Ureter (tissue), 1 donor: ENCODE measurements around the gene CARS1. TPM values are rescaled to one million over a fixed set of nuclear protein-coding genes. Genes with fewer than 3 reads are reported as not detected.

Source experiments
- DNase-seq: peaks from one replicate; pipeline ENCODE4 v3.0.0-alpha.2; 2020; ENCODE audit warnings: low spot score
- total RNA-seq: library from RNA; stranded (reverse); gene quantifications from one replicate; pipeline ENCODE4 v1.2.4, GENCODE V29; 2023
- donor health status: DM: yes; HTN: yes; CAD: no.

CARS1 gene
- total RNA-seq: 90.0 TPM

DNA sequence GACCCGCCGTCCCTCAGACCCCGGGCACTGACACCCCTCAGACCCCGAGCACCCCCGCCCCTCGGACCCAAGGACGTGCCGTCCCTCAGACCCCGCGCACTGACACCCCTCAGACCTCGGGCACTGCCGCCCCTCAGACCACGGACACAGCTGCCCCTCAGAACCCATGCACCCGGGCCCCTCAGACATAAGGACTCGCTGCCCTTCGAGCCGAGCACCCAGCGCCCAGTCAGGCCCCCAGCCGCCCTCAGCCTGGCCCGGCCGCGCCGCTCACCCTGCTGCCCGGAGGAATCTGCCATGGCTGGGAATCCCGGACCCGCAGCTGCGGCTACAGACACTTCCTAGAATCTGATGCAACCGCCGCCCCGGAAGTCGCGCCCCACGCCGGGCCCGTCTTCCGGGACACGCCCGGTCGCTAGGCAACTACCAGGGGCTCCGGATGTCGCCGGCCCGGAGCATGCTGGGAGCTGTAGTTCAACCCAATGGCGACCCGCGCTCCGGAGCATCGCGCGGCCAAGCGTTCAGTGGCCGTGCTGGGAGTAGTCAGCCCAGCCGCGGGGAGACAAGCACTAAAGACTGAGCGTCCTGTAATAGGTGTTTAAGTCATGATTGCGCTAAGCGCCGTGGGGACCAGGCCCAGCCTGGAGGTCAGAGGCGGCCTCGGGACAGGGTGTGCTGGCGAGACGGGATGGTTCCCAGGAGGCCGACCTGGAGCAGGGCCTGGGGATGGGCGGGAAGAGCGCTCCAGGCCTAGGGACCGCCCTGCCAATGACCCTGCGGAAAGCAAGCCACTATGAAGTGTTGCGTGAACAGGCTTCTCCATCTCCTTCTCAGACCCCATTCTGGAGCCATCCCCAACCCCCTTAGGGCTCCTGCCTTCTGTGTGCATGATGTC is at the start of gene CARS1:
Gene CARS1 (minus strand): TSS at position 355 of the 895 bp plus-strand sequence. CDS start 56 bp downstream, at position 299.
- peak; percentile 95 for DNase-seq

DNA sequence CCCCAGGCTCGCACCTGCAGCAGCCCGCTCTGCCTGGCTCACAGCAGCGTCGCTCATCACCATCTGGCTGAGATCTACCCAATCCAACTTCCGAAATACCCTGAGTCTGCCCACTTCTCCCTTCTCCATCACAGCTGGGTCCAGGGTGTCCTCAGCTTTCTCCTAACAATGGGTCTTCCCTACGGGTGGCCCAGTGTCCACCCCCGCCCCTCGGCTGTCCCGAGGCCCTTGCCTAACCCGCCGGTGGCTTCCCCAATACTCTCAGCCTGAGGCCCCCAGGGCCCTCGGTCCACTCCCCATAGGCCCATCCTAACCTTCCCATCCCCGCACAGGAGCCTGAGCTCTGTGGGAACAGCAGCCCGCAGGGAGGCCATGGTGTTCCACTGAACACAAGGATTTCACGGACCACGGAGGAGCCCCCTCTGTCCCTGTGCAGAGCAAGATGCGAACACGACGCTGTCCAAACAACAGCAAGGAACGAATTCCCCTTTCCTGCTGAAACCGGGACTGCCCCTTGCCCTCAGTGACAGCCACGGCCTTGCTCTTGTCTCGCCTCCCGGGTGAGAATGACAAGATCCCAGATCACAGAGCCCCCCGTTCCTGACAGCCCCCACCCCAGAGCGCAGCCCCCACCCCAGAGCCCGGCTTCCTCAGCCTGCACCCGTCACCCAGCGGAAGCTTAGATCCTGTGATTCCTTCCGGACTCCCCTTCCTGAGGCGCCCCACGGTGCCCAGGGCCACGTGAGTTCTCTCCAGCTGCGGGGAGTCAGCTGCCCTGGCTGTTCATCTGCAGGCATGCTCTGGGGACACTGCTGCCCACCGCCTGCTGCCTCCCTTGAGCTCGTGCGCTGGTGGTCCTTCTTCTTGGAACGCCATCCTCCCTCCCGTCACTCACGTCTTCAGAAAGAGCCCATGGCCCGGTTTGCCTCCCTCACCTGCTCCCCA is 48.8 kb upstream of the CARS1 start:
- DNase-seq: peak; percentile 39

DNA sequence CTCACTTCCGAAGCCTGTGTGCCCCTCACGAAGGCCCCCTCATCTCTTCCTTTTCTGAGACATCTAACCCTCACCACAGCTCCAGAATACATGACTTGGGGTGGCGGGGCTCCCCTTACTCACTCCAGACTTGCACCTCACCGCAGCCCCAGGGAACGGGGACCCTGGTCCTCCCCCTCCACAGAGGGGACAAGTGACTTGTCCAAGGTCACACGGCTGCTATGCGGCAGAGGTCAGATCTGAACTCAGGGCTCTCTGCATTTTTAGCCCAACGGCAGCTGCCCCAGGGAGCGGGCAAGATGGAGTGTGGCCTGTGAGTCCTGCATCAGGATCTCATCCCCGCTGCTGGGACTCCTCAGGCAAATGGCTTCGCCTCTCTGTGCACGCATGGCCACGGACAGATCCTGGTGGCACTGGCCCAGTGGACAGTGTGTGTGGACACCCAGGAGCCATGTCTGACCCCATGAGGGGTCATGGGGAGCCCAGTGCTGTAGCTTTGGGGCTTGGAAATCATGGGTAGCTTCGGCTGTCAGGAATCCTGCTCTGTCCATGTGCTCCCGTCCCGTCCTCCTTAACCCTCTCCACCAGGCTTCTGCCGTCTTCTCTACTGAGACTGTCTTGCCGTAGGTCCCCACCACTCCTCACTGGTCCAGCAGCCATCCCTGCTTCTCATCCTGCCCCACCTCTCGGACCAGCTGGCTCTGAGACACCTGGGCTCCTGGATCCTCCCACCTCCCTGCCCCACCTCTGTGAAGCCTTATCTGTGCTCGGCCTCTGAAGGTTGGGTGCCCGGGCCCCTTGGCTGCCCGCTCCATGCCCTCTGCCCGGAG is 48.0 kb upstream of the CARS1 start:
- peak; percentile 39 for DNase-seq

DNA sequence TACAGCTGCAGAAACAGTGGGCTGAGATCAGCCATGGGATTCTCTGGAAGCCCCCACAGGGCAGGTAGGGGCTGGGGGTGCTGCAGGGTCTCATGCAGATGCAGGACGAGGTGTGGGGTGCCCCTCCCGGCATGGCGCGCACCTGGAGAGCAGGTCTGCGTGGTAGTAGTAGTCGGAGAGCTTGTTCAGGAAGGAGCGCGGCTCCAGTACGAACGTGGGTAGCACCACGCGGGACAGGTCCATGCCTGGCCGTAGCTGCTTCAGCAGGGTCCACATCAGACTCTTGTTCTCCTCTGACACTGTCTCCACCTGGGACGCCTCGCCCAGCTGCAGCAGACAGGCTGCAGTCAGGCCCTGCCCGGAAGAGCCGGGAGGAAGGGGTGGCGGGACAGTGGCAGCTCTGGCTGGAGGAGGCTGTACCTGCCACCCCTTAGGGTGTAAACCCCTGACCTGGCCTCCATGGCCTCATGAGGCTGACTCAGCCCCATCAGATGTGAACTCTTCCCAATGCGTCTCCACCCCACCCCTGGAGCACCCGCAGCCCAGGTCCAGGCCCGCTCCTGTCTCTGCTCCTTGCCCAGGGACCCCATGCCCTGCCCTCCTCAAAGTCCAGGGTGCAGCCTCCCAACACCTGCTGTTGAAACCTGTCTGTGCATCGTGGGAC is 47.0 kb upstream of the CARS1 start:
- DNase-seq: peak; percentile 32

DNA sequence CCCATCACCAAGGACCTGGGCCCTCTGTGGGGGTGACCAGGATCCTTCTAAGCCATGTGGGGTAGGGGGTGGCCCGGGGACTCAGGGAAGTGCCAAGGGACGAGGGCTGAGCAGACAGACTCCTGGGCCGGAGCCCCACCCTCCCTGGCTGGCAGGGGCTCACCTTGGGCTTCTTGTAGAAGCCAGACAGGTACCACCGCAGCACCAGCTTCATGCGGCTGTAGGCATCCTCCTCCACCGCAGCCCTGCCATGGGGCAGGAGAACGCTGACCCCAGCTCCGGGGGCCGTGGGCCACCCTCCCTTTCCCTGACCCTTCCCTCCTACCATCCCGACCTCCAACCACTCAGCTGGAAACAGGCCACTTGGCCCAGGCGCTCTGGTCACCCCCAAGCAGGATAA is 45.9 kb upstream of the CARS1 start:
- no peak for DNase-seq

DNA sequence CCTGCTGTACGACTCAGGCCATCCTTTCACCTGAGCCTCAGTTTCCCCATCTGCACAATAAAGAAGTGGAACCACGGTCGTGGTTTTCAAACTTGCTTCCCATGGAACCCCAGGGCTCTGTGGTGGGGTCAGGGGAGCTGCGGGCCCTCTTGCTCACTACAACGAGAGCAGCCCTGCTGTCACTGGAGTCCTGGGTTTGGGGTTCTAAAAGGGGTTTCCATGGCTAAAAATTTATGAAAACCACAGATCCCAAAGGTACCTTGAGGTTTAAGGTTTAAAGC is 45.4 kb upstream of the CARS1 start:
- no peak for DNase-seq

DNA sequence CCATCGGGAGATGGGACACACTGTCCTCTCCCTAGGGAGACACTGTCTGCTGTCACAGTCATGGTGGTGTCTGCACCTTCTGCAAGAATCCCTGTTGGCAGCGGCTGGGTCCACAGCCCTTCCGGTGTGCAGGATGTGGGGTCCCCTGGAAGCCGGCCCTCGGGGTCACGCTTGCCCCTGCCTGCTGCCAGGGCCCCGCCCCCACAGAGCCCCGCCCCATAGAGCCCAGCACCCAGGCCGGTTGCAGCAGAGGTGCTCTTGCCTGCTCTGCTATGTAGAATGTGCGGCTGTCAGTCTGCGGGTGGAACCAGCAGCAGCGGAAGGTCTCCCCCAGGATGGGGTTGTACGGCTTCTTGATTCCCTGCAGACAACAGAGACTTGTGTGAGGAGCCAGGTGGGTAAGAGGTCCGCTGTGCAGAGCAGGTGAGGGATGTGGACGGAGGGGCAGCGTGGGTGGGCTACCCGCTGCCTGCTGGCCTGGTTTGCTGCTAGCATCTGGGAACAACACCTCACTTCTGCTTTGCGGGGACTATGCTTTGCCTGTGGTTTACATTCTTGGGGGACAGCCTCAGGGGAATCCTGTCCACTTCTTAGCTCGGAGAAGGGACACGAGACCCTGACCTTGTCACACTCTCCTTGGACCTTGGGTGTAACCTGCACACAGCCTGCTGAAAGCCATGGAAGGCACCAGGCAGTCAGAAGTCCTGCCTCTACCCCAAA is 44.9 kb upstream of the CARS1 start:
- DNase-seq: peak; percentile 30

DNA sequence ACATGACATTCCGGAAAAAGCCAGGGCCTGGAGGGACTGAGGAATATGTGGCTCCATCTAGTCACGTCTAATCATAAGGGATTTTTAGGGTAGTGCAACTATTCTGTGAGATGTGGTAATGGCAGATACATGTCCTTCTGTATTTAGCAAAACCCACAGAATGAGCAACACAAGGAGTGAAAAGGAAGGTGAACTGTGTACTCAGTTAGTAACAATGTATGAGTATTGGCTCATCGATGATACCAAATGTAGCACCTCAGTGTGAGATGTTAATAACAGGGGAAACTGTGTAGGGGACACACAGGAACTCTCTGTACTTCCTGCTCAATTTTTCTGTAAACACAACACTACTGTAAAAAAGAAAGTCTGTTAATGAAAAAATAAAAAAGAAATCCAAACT is 42.0 kb upstream of the CARS1 start:
- DNase-seq: no peak

DNA sequence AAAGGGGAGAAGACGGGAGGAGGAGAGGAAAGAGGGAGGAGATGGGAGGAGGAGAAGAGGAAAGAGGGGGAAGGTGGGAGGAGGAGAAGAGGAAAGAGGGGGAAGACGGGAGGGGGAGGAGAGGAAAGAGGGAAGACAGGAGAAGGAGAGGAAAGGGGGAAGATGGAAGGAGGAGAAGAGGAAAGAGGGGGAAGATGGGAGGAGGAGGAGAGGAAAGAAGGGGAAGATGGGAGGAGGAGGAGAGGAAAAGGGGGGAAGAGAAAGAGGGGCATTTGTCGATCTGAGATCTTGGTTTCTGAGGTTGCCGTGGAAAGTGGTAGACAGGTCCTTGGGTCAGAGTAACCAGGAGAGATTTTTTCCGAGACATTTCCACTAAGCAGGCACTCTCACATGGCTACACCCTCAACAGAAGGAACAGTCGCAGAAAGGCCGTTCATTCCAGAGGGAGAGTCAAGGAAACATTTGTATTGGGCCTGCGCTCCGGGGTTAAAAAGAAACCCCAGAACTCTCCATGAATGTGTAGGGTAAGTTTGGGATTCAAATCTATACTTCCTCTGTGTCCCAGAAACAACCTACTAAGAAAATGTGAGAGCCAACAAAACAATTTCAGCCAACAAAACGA is 39.8 kb upstream of the CARS1 start:
- DNase-seq: peak; percentile 19

DNA sequence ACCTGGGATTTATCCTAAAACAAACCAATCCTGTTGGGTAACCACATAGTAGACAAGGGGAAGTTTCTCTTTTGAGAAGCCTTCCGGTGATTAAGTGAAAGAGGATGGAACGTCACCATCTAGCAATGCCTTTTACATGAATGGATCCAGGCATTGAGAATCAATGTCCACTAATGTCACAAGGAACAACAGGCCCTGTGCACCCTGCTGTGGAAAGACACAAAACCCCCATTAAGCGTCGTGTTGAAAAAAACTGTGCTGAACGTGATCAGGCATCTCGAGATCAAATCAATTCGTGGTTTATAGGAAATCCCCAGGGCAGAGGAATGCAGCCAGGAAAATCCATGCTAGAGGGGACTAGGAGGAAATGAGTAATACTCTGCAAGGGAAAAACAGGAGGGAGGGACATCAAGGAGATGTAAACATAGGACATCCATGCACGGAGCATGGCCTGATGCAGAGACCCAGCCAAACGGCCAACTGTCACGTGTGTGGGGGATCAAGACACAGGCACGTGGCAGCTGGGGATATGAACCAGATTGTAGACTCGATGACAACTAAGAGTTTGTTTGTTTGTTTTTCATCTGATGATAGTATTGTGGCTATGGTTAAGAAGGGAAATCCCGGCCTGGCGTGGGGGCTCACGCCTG is 38.6 kb upstream of the CARS1 start:
- DNase-seq: peak; percentile 44

DNA sequence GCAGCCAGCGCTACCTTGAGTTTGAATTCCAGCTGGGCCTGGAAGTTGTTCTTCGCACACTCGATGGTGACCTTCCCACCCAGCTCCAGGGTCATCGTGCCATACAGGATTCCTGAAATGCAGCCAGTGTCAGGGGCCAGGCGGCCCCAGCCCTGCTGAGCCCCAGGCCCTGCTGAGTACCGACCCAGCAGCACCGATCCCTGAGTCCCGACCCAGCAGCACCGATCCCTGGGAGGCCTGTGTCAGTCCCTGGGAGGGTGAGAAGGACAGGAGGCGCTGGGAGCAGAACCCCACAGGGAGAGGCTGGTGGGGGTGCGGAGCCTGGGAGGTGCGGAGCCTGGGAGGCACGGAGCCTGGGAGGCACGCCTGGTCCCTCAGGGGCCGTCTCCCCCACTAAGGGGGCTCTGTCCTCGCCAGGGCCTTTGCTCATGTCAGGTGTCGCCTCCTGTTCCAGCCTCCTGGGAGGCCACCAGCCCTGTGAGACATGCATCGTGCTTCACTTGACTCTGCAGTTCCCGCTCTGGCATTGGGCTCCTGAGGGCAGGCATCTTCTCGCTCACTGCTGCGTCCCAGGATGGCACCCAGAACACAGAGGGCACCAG is 37.1 kb upstream of the CARS1 start:
- DNase-seq: no peak

DNA sequence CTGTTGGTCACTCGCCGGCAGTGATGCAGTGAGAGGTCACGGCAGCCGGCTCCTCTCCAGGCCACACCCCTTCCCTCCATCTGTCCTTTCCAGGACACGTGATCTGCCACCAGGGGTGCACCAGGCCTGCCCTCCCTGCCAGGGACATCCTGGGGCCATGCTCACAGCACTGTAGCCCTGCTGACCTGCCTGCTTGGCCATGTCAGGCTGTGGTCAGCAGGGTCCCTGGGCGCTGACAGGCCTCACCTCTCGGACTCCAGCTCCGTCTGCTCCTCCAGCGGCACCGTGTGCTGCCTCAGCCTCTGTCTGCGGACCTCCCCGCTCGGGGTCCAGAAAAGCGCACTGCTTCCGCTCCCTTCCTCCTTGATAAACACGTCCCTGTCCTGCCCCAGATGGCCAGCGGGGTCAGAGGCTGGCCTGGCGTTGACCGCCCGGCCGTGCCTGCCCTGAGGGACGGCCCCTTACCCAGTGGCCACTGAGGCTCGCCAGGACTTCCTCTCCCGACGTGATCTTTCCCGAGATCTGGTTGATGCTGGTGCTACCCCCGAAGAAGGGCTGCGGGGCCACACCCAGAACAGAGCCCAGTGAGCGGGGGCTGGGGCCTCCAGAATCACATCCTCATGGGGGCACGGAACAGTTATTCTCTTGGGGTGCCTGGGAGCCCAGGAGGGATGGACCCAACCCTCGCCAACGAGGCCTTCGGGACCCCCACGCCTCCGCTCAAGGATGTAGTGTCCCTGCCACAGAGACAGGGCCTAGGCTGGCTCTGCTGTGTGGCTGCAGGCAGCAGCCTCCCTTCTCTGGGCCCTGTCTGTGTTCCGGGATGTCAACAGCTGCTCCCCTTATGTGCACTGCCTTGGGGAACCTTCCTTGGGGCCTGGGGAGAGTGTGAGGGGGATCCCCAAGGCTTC is 36.3 kb upstream of the CARS1 start:
- DNase-seq: no peak

DNA sequence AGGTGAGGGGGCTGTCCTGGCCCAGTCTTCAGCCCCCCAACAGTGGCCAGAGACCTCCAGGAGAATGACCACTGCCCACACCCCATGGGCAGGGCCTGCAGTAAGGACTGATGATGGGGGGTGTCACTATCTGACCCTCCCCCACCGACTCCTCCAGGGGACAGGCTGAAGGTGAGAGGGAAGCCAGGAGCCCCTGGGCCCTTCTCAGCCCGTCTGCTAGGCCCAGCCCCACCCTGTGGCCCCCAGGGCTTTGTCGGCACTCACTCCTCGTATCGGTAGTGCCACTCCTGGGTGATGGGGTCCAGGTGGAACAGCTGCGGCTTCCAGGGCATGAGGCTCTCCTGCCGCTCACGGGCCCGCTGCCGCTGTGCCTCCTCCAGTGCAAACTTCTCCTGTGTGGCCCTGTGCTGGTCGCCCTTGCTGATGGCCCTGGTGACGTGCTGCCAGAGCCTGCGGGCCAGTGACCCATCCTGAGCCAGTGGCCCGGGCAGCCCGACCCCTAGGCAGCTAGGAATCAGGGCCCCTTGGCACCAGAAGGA is 35.4 kb upstream of the CARS1 start:
- DNase-seq: no peak

DNA sequence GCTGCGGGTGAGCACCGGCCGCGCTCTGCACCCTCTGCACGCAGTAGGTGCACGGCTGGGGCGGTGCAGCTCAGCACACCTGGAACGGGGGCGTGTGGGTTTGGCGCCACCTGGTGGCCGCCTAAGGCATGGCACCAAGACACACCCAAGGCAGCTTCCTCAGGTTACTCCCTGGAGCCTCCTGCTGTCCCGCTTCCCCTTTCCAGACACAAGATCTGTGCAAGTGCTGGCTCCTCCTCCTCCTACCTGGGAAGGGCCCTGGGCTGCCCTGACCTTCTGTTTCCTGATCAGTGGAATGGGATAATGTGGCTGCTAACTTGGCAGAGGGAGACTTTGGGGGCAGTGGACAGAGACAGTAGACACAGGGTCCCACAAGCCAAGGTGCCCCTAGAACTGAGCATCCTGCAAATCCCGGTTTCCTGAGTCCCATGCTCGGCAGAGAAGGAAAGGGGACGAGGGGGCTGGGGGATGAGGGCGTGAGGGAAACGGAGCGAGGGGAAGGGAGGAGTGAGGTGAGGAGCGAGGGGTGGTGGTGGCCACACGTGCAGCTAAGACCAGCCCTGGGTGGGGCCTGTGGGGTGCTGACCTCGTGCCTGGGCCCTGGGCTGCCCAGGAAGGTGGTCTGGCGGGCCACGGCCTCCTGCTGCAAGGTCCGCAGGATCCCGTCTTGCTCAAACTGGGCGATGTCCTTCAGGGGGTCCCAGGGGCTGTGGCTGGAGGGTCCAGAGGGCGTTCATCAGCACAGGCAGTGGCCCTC is 34.8 kb upstream of the CARS1 start:
- no peak for DNase-seq

DNA sequence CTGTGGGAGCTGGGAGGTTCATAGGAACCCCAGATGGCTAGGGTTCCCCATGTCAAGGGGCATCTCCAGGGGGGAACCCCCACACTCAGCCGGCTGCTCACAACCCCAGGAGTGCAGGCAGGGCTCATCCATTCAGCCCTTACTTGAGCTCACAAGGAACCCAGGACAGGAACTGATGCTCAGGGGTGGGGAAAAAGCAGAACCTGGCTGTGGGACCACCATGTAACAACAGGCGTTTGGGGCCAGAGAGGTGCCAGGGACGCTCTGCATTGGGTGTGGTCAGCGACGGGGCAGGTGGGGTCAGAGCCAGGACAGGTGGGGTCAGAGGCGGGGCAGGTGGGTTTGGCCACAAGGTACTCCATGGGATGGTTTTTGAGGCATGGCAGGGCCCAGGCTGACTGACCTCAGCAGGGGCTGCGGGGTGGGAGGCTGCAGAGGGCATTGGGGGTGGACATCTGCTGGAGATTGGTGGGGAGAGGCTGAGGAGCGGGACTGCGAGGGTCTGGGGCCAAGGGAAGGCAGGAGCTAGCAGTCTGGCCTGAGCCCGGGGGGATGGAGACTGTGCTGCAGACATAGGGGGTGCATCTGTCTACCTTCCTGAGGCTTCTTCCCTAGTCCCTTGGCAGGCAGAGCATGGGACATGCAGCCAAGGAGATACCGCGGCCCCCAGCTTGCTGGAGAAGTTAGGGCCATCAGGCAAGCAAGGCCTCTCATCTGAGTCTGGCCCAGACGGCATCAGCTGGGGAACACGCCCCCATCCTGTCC is 34.0 kb upstream of the CARS1 start:
- DNase-seq: no peak
